ENCODE data around the gene METTL2B. TPM values are rescaled to one million over a fixed set of nuclear protein-coding genes. Genes with fewer than 3 reads are reported as not detected.

The METTL2B gene
- total and polyA plus RNA-seq, 2 of the 8 experiments (the other 6 are each of a cell fraction or from before 2014, with no cell fraction given) = 14.6 to 43.5 TPM

GRCh38 chr7:128452552-128452951 is 24.0 kb upstream of the METTL2B start:
- TF ChIP-seq TEAD4 (IDR thresholded peaks at IDR 0.05; ENCODE audit: low read depth, low read length) (no peak), EP300 (IDR thresholded peaks at IDR 0.05; ENCODE audit: borderline replicate concordance in 1 of 2, low read depth in 2 of 2, low read length in 2 of 2) (no peak), SP2 (IDR thresholded peaks at IDR 0.05; ENCODE audit: low read length) (no peak), POLR2AphosphoS5 (IDR thresholded peaks at IDR 0.05; ENCODE audit: low read depth, low read length) (no peak), SIN3A (conservative IDR thresholded peaks at IDR 0.05 in 1 of 2, IDR thresholded peaks at IDR 0.05 in 1 of 2; ENCODE audit: low read depth in 1 of 2, low read length in 2 of 2) (no peak), ATF2 (IDR thresholded peaks at IDR 0.05; ENCODE audit: low read length) (no peak), BCL11A (IDR thresholded peaks at IDR 0.05; ENCODE audit: low read depth in 2 of 2, low read length in 2 of 2) (no peak), CBX8 (IDR thresholded peaks at IDR 0.05; ENCODE audit: borderline replicate concordance, low read depth, low read length) (no peak), SP4 (IDR thresholded peaks at IDR 0.05; ENCODE audit: low read length) (no peak), BRCA1 (IDR thresholded peaks at IDR 0.05; ENCODE audit: low read depth, low read length) (no peak), CEBPB (IDR thresholded peaks at IDR 0.05; ENCODE audit: low read depth, low read length) (no peak), EZH2 (IDR thresholded peaks at IDR 0.05; ENCODE audit: low read depth, low read length, severe bottlenecking) (no peak)
- H3K27ac ChIP-seq (ENCODE audit: low read depth, low read length) = no peak overlapping the region
- no peak overlapping the region for H3K23ac ChIP-seq (ENCODE audit: insufficient read length)
- peaks cover 9 to 19% (median 12%) of the 10 kb centered on the region in 4 experiments for H3K4me1 ChIP-seq (replicated peaks in 1 of 4; ENCODE audit: control insufficient read depth in 3 of 4, insufficient read depth in 4 of 4, low read length in 3 of 4)
- no peak overlapping the region for H2BK12ac ChIP-seq (ENCODE audit: low read depth, low read length)
- peaks cover 4% of the 10 kb centered on the region for H3K79me1 ChIP-seq (ENCODE audit: low read depth, low read length)
- H3K56ac ChIP-seq (replicated peaks; ENCODE audit: insufficient read length, low read depth, low read length) = no peak overlapping the region
- H4K91ac ChIP-seq (replicated peaks; ENCODE audit: insufficient read length, low read length) = no peak overlapping the region
- no peak overlapping the region for H3K4me2 ChIP-seq (ENCODE audit: insufficient read depth in 1 of 2, low read depth in 2 of 2, low read length in 2 of 2)
- H2BK5ac ChIP-seq (ENCODE audit: low read depth, low read length) = no peak overlapping the region
- no peak overlapping the region for H2BK120ac ChIP-seq (replicated peaks; ENCODE audit: low read depth, low read length)
- no peak overlapping the region for H2AFZ ChIP-seq (ENCODE audit: low read length)
- no peak overlapping the region for H3K14ac ChIP-seq (ENCODE audit: insufficient read length)
- H3K23me2 ChIP-seq (ENCODE audit: low read depth, low read length) = peaks cover 9% of the 10 kb centered on the region; the same call in 1 of the 2 replicates
- H3K27me3 ChIP-seq (replicated peaks in 1 of 4; ENCODE audit: control insufficient read depth in 3 of 4, extremely low read depth in 1 of 4, insufficient read depth in 3 of 4, low read length in 3 of 4) = no peaks in the 10 kb centered on the region; a peak in 2 of 7 replicates
- no peak overlapping the region for H3K4ac ChIP-seq (replicated peaks; ENCODE audit: insufficient read length, low read depth, low read length)
- H3K36me3 ChIP-seq (ENCODE audit: control insufficient read depth in 2 of 4, insufficient read depth in 4 of 4, low read length in 3 of 4) = peaks cover 2 to 7% (median 4%) of the 10 kb centered on the region in 4 experiments; a peak in 5 of 8 replicates
- FAIRE-seq (no peak), DNase-seq (ENCODE audit: low read depth in 1 of 2, low spot score in 2 of 2) (no peak)
- WGBS, 2 experiments (ENCODE audit: extremely low coverage in 1 of 2, insufficient coverage in 1 of 2, insufficient read length in 1 of 2, insufficient replicate concordance in 2 of 2, low coverage in 1 of 2, low lambda C conversion rate in 2 of 2, missing lambda C conversion rate in 1 of 2) = 100% methylated on average over 1 of the region's 1 CpG; no CpG with 5 or more reads in 1 of the 2 experiments
- ChIA-PET POLR2A (ENCODE audit: partially characterized antibody) (no interaction called here), CTCF (ENCODE audit: partially characterized antibody) (interaction anchor here (1.5 to 5.4 kb wide), 2 partner anchors 9 to 26 kb away, joined by 4 to 67 read pairs; no protein-coding TSS in a partner anchor)
- no peak overlapping the region for H2AK5ac ChIP-seq (ENCODE audit: low read depth, low read length)
- H4K5ac ChIP-seq (ENCODE audit: insufficient read length, low read depth, low read length) = no peak overlapping the region
- no peaks in the 10 kb centered on the region for H3K9me3 ChIP-seq (ENCODE audit: insufficient read depth in 2 of 2, low read depth in 1 of 2, low read length in 1 of 2)
- no peak overlapping the region for H3K9ac ChIP-seq (replicated peaks in 1 of 4; ENCODE audit: extremely low read depth in 1 of 4, low read depth in 3 of 4, low read length in 3 of 4)
- no peak overlapping the region for H3K4me3 ChIP-seq (ENCODE audit: extremely low read depth in 1 of 4, insufficient read depth in 2 of 4, low read depth in 3 of 4, low read length in 4 of 4)
- no peak overlapping the region for H2BK20ac ChIP-seq (ENCODE audit: low read length)
- H4K20me1 ChIP-seq (replicated peaks in 1 of 2; ENCODE audit: control insufficient read depth in 1 of 2, insufficient read depth in 2 of 2, low read length in 2 of 2) = no peaks in the 10 kb centered on the region
- no peak overlapping the region for H3K18ac ChIP-seq (ENCODE audit: extremely low read depth, low read length)
- H4K8ac ChIP-seq (ENCODE audit: extremely low read depth, insufficient read depth, low read length) = no peak overlapping the region
- H3K79me2 ChIP-seq (ENCODE audit: control insufficient read depth in 1 of 2, insufficient read depth in 2 of 2, low read length in 2 of 2) = peaks cover 0 to 15% of the 10 kb centered on the region in 2 experiments; a peak in 2 of 4 replicates
- H2BK15ac ChIP-seq (ENCODE audit: low read length) = no peak overlapping the region
